Ureter (tissue), 1 donor: ENCODE measurements around the gene PIK3R4. TPM values are rescaled to one million over a fixed set of nuclear protein-coding genes. Genes with fewer than 3 reads are reported as not detected.

Experiments
- DNase-seq: peaks from one replicate; pipeline ENCODE4 v3.0.0-alpha.2; 2020; ENCODE audit warnings: low spot score
- total RNA-seq: library from RNA; stranded (reverse); gene quantifications from one replicate; pipeline ENCODE4 v1.2.4, GENCODE V29; 2023
- donor health status: DM: yes; HTN: yes; CAD: no.

Gene PIK3R4
- total RNA-seq, 1 donor from 2014 or later: 37.4 TPM

DNA sequence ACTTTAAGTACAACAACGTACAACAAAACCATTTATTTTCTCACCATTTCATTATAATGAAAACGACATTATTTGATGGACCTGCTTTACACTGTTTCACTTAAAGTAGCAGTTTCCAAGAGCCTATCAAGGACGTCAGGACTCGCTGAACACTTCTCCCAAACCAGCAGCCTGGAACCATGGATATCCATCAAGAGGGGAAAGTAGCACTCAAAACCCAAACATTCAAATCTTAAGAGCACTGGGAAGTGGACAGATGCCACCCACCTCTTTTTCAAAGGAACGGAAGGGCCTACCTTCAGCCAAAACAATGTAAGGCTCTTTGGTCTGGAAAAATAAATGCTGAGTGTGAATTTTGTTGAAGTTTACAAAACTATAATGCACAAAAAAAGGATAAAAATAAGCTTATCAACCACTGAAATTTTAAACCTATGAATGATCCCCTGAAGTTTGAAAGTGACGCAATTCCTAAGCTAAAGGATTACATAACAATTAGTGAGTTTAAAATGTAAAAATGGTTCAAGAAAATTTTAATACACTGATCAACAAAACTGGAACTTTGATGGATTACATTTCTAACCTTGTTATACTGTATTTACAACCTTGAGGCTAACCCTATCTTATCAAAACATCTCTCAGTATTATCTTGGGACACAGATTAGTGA lies 4.6 kb downstream of the PIK3R4 start:
- no peak for DNase-seq

DNA sequence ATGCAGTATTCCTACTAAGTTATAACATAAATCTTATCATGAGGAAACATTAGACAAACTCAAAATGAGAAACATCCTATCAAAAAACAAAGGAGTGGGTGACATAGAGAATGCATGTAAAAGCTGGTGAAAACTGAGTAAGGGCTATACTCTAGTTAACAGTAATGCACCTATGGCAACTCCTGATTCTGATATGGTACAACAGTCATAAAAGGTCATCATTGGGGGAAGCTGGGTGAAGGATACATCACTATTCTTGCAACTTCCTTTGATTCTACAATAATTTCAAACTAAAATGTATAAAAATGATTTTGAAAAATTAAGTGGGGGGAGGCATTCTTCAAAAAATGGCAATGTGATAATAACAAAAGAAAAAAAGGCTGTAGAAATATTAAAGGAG lies 6.8 kb downstream of the PIK3R4 start:
- no peak for DNase-seq

DNA sequence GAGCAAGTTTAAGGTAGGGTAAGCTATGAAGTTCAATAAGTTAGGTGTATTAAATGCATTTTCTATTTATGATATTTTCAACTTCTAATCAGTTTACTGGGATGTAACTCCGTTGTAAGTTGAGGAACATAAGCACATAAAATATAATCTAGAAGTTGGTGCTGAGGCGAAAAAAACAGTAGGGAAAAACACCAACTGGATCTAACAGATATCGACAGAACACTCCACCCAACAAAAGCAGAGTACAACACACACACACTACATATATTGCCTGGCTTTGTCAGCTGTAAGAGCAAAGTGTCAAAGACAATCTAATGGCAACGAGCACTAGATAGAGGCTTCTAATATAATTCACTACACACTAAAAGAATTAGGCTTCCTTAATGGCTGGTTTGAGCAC lies 8.4 kb downstream of the PIK3R4 start:
- DNase-seq: no peak

DNA sequence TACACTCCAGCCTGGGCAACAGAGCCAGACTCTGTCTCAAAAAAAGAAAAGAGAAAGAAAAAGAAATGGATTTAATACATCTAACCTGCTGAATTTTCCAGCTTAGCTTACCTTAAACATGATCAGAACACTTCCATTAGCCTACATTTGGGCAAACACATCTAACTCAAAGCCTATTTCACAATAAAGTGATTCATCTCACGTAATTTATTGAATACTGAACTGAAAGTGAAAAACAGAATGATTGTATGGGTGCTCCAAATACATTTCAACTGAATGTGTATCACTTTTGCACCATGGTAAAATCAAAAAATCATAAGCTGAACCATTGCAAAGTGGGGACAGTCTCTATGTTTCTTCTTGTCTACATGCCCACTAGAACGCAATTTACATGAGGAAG lies 9.0 kb downstream of the PIK3R4 start:
- no peak for DNase-seq

DNA sequence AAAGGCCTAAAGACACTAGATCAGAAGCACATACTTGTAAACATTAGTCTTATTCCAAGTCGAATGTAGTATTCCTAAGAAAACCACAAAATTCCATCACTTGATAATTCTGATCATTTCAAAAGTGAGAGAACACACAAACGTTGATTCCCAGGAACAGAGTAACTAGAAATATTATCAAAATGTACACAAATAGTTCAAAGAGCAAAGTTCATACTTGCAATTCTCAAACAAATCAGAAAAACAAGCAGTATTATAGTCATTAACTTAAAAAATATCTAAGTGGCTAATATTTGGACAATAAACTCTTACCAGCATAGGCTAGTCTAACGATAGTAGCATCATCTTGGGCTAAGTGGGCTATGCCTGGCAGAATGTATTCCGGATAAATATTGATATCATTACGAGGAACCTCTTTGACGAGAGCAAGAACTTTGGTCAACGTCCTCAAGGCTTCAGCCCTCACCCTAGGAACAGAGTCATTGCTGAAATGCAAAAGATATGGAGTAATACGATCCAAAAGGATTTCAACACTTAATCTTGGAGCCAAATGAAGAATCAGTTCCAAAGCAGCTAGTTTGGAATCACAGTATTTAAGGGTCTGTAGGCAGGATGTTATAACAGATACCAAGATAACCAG lies 13.3 kb downstream of the PIK3R4 start:
- DNase-seq: no peak

DNA sequence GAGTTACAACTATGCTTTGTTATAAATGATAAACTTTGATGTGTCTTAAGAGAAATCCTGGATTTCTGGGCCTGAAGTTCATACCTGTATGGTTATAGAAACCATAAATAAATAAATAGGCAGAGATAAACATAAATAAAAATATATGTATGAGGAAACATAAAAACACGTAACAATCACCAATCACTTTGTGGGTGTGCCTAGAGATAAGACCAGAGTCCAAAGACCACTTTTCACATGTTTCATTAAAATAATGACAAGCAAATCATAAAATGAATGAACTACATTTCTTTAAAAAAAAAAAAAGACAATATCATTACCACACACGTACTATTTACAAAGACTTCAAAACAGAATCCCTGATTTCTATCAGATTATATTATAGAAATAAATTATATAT lies 14.1 kb downstream of the PIK3R4 start:
- no peak for DNase-seq

DNA sequence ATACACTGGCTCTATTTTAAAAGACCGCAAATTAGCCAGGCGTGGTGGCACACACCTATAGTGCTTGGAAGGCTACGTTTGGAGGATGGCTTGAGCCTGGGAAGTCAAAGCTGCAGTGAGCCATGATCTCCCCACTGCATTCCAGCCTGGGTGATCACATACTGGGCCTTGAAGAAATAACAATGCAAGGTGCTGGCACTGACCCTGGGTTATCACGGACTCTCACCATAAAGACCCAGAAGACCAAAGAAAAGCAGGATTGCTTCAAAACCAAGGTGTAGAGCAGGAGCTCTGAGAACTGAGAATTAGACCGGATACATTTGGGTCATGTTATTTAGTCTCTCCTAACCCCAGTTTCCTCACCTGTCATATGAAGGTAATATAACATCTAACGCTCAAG lies 14.8 kb downstream of the PIK3R4 start:
- DNase-seq: no peak

DNA sequence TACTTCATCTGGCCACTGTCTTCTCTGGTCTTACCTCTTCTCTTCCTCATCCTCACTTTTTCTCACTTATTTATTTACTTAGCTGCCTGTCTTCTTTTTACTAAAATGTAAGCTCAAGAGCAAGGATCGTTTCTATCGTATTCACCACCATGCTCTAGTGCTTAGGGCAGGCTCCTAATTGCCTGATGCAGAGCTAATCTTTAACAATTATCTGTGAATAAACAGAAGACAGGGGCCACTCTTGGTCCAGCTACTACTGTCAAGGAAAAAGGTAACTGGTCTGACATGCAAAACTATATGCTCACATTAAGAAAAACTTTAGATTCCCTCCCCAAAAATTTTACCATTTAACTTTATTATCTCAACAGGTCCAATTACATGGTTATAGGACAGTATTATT lies 17.5 kb downstream of the PIK3R4 start:
- no peak for DNase-seq

DNA sequence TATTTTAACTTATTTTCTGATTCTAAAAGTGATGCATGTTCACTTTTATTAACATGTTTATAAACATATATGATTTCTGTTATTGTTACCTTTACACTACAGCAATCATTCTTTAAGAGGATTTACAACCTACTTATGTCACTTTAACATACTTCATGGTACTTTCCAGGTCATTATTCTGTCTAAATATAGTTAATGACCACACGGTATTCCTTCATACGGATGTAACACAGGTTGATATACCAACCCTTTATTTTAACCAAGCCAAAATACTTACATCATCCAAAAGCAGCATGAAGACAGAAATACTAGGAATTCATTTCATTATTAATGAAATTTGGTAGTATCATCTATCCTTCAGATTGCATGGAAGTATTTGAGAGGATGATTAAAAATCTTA lies 18.6 kb downstream of the PIK3R4 start:
- DNase-seq: no peak

DNA sequence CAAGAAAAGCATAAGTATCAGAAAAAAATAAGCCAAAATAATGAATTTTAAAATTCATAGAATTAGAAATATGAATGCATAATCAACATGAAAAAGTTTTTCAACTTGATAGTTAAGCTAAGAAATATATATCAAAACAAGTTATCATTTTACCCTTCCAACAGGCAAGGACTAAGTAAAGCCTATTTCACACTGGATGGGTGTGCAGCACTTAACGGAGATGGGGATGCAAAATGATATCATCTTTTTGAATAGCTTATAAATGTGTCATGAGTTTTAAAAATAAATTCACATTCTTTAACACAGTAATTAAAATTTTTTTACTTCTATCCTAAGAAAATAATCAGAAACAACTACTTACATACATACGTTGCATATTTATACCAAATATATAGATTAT lies 20.9 kb downstream of the PIK3R4 start:
- DNase-seq: no peak

DNA sequence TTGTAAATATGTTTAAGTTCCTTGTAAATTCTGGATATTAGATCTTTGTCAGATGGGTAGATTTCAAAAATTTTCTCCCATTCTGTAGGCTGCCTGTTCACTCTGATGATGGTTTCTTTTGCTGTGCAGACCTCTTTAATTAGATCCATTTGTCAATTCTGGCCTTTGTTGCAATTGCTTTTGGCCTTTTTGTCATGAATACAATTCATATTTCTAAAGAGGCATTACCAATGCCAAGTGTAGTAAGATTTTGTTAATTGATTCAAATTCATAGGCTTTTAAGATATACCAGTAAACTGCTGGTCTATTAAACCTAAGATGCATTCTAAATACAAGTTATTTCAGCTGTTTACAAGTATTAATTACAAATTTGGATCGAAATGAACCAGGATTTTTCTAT lies 31.0 kb downstream of the PIK3R4 start:
- no peak for DNase-seq

DNA sequence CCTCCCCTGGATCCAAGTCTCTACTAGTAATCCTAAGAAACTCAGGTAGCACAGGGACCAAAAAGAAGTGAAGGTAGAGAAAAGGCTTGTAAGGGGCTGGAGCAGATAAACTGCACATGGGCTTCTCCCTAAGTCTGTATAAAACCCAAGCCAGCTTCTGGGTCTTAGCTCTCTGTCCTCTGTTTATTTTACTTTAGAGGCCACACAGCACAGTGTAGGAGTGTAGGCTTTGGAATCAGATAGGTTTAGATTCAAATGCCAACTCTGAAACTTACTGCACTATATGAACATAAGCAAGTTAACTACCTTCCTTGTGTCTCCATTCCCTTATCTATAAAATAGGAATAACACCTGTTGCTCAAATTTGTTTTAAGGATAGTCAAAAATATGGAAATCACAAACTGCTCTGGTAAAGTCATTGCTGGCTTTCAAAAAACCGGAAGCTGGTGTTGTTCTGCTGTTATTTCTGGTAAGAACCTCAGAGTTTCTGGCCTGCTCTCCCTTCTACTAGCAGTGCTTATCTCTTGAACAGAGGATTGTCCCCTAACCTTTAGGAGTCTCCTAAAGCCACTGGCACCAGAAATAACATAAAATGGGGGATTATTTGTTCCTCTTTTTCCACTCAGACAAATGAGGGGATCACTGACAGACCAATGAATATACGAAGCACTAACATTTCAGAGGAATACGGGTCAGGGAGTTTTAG lies 33.8 kb downstream of the PIK3R4 start:
- DNase-seq: no peak

DNA sequence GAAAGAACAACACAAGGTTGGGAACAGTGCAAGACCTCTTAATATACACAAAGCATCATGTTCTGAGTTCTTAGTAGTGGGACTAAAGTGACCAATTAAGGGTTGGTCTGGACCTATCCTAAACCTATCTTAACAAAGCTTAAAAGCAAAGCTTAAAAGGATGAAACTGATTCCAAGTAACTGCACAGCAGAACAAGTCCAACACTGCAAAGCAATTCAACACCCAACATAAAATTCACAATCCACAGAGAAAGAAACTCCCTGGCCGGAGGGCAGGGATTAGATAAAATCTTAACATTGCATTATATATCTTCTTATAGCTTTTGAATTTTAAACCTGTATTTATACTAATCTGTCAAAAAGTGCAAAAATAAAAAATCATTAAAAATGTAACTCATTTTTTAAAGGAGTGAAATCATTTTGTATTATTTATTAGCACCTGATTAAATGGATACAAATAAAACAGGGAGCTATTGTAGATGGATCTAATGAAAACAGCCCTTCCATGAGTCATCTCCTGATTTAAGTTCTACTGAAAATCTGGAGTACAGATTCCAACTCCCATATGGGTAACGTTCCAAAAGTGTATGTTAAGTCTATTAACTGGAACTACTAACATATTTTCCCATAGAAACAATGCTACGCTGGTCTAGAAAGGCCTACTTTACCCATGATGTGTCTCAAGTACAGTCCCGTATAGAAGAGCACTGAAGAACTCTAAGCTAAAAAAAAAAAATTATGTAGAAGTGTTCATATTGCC lies 34.9 kb downstream of the PIK3R4 start:
- DNase-seq: no peak

DNA sequence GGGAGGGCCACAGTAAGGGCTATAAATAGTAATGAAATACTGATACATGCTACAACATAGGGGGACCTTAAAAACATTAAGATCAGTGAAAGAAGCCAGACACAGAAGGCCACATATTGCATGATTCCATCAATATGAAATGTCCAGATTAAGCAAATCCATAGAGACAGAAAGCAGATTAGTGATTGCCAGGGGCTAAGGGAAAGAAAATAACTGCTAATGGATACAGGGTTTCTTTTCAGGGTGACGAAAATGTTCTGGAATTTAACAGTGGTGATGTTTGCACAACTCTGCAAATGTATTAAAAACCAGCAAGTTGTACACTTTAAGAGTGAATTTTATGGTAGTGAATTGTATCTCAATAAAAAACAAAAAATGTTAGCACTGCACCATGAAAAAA lies 37.0 kb downstream of the PIK3R4 start:
- DNase-seq: no peak

DNA sequence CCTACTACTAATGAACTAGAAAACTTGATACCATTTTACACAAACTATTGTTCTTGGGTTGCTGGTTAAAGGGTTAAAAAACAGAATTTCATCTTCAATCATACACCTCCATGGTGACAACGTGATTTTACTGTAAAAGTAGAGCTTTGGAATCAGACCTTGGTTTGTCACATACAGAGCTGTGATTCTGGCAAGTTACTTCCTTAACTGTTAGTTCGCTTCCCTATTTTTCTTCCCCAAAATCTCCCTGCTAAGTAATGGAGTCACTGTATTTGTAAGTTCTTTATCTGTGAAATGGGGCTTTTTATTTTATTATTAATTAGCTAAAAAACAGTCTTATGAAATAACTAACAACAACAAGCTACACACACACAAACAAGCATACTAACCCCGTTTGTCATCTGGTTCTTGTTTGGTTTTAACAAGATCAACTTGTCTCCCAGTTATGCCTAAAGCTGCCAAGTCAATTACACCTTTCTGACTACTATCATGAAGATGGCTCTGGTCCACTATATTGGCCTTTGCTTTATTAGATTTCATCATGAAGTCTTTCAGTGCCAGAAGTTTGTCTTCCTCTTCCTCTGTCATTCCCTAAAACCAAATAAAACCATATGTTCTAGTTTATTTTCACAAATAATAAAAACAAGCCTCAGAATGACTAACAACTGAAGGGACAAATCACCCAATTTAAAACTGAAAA lies 38.6 kb downstream of the PIK3R4 start:
- no peak for DNase-seq

DNA sequence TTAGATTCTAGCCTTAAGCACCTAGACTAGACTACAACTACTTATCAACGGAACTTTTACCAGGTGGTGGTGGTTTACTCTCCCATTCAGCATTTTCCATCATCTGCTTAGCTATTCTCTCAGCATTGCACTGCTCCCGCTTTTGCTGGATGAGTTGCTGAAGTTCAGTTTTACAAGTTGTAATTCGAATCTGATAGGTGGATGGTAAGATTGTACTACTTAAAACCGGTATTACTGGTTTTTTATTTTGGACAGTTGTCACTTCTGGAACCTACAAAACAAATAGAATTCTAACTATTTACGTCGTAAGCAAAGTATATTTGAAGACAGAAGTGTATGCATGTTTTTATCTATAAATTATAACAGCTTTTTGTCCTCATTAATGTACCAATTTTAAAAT lies 41.1 kb downstream of the PIK3R4 start:
- no peak for DNase-seq

DNA sequence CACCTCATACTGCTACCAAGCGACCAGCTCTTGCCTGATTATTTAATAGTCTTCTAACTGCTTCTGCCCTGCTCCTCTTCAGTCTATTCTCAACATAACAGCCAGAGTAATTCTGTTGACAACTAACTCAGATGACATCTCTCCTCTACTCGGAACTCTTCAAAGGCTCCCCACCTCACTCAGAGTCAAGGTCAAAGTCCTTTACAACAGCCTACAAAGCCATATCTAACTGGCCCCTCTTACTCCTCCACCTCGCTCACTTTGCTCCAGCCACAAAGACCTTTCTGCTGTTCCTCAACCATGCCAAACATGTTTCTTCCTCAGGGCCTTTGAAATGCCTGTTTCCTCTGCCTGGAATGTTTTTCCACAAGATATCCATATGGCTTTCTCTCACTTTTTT lies 43.6 kb downstream of the PIK3R4 start:
- DNase-seq: no peak

DNA sequence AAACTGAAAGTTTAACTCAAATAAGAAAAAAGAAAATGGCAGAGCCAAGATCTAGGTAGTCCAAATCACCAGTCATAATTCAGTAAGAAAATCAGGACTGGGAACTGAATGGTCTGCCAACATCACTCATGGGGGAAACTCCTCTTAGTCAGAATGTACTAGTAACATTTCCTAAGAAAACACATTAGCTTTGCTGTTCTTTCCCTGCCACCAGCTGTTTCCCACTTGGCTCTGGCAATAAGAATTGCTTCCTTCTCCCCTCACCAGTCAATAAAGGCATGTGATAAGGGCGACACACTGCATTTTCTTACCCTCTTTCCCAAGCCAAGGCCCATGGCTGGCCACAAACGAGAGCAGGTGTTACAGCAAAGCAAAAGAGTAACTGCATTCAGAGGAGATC lies 46.1 kb downstream of the PIK3R4 start:
- DNase-seq: no peak

DNA sequence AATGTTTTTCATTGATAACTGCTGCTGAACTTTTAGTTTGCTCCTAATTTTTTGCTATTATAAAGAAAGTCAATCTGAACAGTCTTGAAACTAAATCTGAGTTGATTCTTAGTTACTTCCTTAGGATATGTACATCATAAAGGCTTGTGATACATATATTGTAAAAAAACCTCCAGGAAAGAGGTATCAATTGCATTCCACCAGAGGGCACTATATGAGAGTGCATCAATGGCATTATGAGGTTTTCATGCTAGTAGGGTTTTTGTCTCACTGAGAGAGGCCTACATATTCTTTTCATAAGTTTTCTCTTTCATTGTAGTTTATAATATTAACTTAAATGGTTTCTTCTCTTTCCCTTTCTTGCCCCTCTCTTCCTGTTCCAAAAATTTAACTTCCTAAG lies 46.9 kb downstream of the PIK3R4 start:
- DNase-seq: no peak

DNA sequence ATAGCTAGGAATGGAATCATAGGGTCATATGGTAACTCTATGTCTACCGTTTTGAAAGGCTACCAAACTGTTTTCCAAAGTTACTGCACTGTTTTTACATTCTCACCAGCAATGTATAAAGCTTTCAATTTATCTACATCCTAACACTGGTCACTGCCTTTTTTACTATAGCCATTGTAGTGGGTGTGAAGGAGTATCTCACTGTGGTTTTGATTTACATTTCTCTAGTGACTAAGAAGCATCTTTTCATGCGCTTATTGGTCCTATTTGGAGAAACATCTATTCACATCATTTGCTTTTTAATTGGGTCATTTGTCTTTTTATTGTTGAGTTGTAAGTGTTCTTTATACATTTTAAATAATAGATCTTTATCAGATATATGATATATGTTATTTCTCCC lies 53.3 kb downstream of the PIK3R4 start:
- no peak for DNase-seq

DNA sequence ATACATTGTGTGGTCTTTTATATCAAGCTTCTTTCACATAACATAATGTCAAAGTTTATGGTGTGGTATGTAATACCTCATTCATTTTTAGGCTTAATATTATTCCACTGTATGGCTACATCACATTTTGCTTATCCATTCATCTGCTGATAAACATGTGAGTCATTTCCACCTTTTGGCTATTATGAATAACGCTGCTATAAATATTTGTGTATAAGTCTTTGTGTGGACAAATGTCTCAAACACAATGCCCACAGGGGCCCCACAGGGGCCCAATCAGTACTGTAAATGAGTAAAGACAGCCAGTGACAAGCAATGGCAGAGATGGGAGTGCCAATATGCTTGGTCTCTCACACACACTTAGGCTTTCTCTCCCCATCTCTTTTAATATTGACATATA lies 54.2 kb downstream of the PIK3R4 start:
- DNase-seq: no peak
